Brain microvascular endothelial cell (primary cell): Measurements from ENCODE around the gene CREBZF.

Experiments
- DNase-seq: peaks from one replicate; pipeline ENCODE4 v3.0.0-alpha.2; 2020
- H3K27ac ChIP-seq: fragments of 250-450 bp; sonication (Bioruptor Pico); 2 replicates; pipeline ENCODE4 v1.5.1; 2020; ENCODE audit warnings: mild to moderate bottlenecking, moderate library complexity
- H3K27me3 ChIP-seq: fragments of 250-450 bp; sonication (Bioruptor Pico); replicated peaks from 2 replicates; pipeline ENCODE4 v1.5.1; 2020; ENCODE audit warnings: mild to moderate bottlenecking
- H3K36me3 ChIP-seq: fragments of 250-450 bp; sonication (Bioruptor Pico); replicated peaks from 2 replicates; pipeline ENCODE4 v1.5.1; 2020; ENCODE audit warnings: mild to moderate bottlenecking
- H3K4me3 ChIP-seq: 2 replicates; pipeline ENCODE4 v1.5.1; 2011; ENCODE audit warnings: low read depth, mild to moderate bottlenecking, control low read depth, low read length, moderate library complexity
- in situ Hi-C: cut with HindIII; loops from 2 replicates; pipeline ENCODE4 v1.10.0; 2017; ENCODE audit warnings: low sequenced_read_pairs, low pct_ligation_motif_present
- TF ChIP-seq, protein P1 (sequence below): IDR thresholded peaks from 2 replicates; pipeline ENCODE4 v1.5.1; 2011; ENCODE audit warnings: low read depth, mild to moderate bottlenecking, moderate library complexity, low read length, control low read depth, inconsistent platforms; ENCODE audit errors: missing control alignments

Gene CREBZF

GRCh38 chr11:85704967-85705366 lies 40.0 kb upstream of the CREBZF start:
- in situ Hi-C loops, result no loop called here
- no peak for DNase-seq
- TF ChIP-seq, protein P1, sequence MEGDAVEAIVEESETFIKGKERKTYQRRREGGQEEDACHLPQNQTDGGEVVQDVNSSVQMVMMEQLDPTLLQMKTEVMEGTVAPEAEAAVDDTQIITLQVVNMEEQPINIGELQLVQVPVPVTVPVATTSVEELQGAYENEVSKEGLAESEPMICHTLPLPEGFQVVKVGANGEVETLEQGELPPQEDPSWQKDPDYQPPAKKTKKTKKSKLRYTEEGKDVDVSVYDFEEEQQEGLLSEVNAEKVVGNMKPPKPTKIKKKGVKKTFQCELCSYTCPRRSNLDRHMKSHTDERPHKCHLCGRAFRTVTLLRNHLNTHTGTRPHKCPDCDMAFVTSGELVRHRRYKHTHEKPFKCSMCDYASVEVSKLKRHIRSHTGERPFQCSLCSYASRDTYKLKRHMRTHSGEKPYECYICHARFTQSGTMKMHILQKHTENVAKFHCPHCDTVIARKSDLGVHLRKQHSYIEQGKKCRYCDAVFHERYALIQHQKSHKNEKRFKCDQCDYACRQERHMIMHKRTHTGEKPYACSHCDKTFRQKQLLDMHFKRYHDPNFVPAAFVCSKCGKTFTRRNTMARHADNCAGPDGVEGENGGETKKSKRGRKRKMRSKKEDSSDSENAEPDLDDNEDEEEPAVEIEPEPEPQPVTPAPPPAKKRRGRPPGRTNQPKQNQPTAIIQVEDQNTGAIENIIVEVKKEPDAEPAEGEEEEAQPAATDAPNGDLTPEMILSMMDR, result no peak

DNA sequence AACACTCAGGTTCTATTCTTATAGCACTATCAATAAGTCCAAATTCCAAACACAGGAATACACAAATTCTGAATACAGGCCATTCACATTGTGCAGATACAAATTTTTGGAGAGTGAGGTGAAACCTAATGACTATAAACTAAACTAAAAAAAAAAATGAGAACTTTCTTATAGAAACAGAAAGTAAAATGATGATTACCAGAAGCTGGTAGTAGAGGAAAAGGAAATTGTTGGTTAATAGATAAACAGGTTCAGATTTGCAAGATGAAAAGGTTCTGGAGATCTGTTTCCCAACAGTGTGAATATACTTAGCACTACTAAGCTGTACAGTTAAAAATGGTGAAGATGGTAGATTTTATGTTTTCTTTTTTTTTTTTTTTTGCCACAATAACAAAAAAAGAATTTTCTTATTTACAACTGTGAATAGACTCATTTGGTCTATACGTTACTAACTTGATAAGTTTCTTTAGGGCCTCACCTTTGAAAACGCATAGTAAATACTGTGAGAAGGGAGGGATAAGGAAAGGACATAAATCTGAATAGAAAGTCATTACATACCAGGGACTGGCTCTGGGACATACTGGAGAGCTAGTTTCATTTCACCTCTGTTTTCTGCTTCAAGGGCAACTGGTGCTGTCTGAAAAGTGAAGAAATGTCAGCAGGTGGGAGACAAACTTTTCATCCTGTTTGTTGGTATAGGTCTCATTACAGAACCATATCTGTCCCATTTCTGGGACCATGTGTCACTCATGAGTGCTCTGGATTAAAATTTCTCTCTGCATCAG lies 35.2 kb upstream of the CREBZF start:
- Histone ChIP-seq H3K27ac (no peak overlapping the region), H3K36me3 (no peaks in the 10 kb centered on the region), H3K27me3 (no peaks in the 10 kb centered on the region), H3K4me3 (no peak overlapping the region)
- TF ChIP-seq, protein P1, result no peak
- DNase-seq, result no peak
- in situ Hi-C loops, result no loop called here

More at GRCh38 chr11:85704967-85705366, 40.0 kb upstream of the CREBZF start:
- Histone ChIP-seq H3K4me3 (no peak overlapping the region), H3K36me3 (no peaks in the 10 kb centered on the region), H3K27ac (no peak overlapping the region), H3K27me3 (no peaks in the 10 kb centered on the region)

GRCh38 chr11:85698195-85698594 lies 33.3 kb upstream of the CREBZF start:
- DNase-seq, result no peak
- Histone ChIP-seq H3K27me3 (no peaks in the 10 kb centered on the region), H3K4me3 (no peak overlapping the region), H3K36me3 (no peaks in the 10 kb centered on the region), H3K27ac (no peak overlapping the region)
- TF ChIP-seq, protein P1, result no peak
- in situ Hi-C loops, result no loop called here

- H3K36me3 ChIP-seq, result no peaks in the 10 kb centered on the region
- DNase-seq, result no peak
- no peak overlapping the region for H3K4me3 ChIP-seq
- TF ChIP-seq, protein P1, result no peak
- H3K27me3 ChIP-seq, result no peaks in the 10 kb centered on the region
- in situ Hi-C loops, result no loop called here
- H3K27ac ChIP-seq, result no peak overlapping the region
Measured at GRCh38 chr11:85697747-85698146, 32.8 kb upstream of the CREBZF start.

GRCh38 chr11:85695546-85695945 lies 30.6 kb upstream of the CREBZF start:
- no peak for DNase-seq
- Histone ChIP-seq H3K36me3 (no peaks in the 10 kb centered on the region), H3K27me3 (no peaks in the 10 kb centered on the region), H3K27ac (no peak overlapping the region), H3K4me3 (no peak overlapping the region)
- TF ChIP-seq, protein P1, result no peak
- in situ Hi-C loops, result no loop called here
